Pancreas (tissue), 10 donors: Measurements from ENCODE around the gene PIK3R2. TPM values are rescaled to one million over a fixed set of nuclear protein-coding genes. Genes with fewer than 3 reads are reported as not detected.
A peak's percentile ranks its signal among the peaks of the same experiment; 100 is the strongest.

Source experiments
- ATAC-seq, 4 donors: fragments of 200-7000 bp; cut with Tn5 transposase; one replicate each; pipeline versions ENCODE4 v1.8.0 to v1.9.1; 2020; ENCODE audit warnings: mild to moderate bottlenecking in 4 of 4, moderate library complexity in 4 of 4
- DNase-seq, 6 donors: peaks; one replicate each; pipeline ENCODE4 v3.0.0-alpha.2; 2020
- FAIRE-seq: peaks from 2 replicates; lab custom pipeline; 2012; peaks lifted over from hg19 to GRCh38; lab: Jason Lieb, UNC
- H3K27ac ChIP-seq, 4 donors: fragments of 200-600 bp; sonication (generic); 1 replicate in 3 of 4; 2 replicates in 1 of 4; pipeline versions ENCODE4 v1.5.0 to v1.8.0; 2020
- H3K27me3 ChIP-seq, 4 donors: fragments of 200-600 bp; one replicate each; pipeline ENCODE4 v1.8.0; 2021
- H3K36me3 ChIP-seq, 3 donors: fragments of 200-600 bp; sonication (generic) in 1 of 3; one replicate each; pipeline versions ENCODE4 v1.5.0 to v1.8.0; 2020 to 2021
- H3K4me1 ChIP-seq, 3 donors: fragments of 200-600 bp; one replicate each; pipeline ENCODE4 v1.8.0; 2021
- H3K4me3 ChIP-seq, 4 donors: fragments of 200-600 bp; sonication (generic) in 2 of 4; one replicate each; pipeline versions ENCODE4 v1.5.0 to v1.8.0; 2020 to 2021
- H3K9me3 ChIP-seq, 4 donors: fragments of 200-600 bp; one replicate each; pipeline ENCODE4 v1.8.0; 2021
- CTCF ChIP-seq, 4 donors: fragments of 200-600 bp; sonication (generic) in 3 of 4; IDR thresholded peaks; one replicate each; pipeline versions ENCODE4 v1.5.0 to v1.8.0; 2021; ENCODE audit warnings: antibody characterized with exemption in 4 of 4
- WGBS, 2 donors: extraction: QIAGEN DNeasy Blood & Tissue Kit; methylation state at CpG; one replicate each; pipeline ENCODE4 v1.1.7; 2013; 5-methylcytosine and 5-hydroxymethylcytosine counted together
- intact Hi-C, 3 donors: fragments of 100-400 bp; cut with DNase I; formaldehyde crosslinking; loops; one replicate each; pipeline versions ENCODE4 v1.11.1 to v1.14.2; 2022
- polyA plus RNA-seq, 2 donors: library from polyadenylated mRNA; stranded (reverse); fragments of 200-250 nt; gene quantifications; one replicate each; pipeline ENCODE4 v1.2.3, GENCODE V29; 2013
- total RNA-seq, 6 donors: library from RNA; stranded (reverse); fragmentation: NEBNext Ultra II Directional in 4 of 6; extraction: Animal tissue kit (Norgen Biotek cat#: 25700) in 4 of 6; gene quantifications; one replicate each; pipeline versions ENCODE4 v1.2.1 to v1.2.4, GENCODE V29; 2021 to 2023
- donor health status: healthy with polysubstance abuse.
- donor health status: DM: no; HTN: no; CAD: no; lungs with moderate emphysema.
- donor health status: DM: no; HTN: no; CAD: no.
- donor health status: control.
- donor health status: control.
- donor health status: Bipolar disorder and iron deficiency.
- donor health status: DM: yes; HTN: yes; CAD: no.
- donor health status: DM: no; HTN: no; CAD: no.
- donor health status: DM: no; HTN: no; CAD: no.
- donor health status: DM: yes; HTN: yes; CAD: no.

PIK3R2 gene
- total and polyA plus RNA-seq, 8 donors: 4.3 to 21.2 (median 11.9) TPM

- ATAC-seq (no peak), FAIRE-seq (no peak), DNase-seq (no peak)
- intact Hi-C loops: no loop called here
- Histone ChIP-seq H3K27me3 (no peaks in the 10 kb centered on the region), H3K36me3 (peaks cover 0 to 74% (median 25%) of the 10 kb centered on the region in 3 donors), H3K27ac (no peak overlapping the region), H3K9me3 (no peaks in the 10 kb centered on the region), H3K4me1 (no peaks in the 10 kb centered on the region), H3K4me3 (no peak overlapping the region)
- WGBS, 2 donors: 92 to 96% methylated on average over 5 to 6 of the region's 6 CpGs
- no peak for TF ChIP-seq CTCF (IDR thresholded peaks at IDR 0.05)
Observed at GRCh38 chr19:18141031-18141430, 11.9 kb upstream of the PIK3R2 start.

GRCh38 chr19:18143902-18144301 lies 9.1 kb upstream of the PIK3R2 start:
- Histone ChIP-seq H3K36me3 (peaks cover 0 to 72% (median 25%) of the 10 kb centered on the region in 3 donors), H3K4me3 (no peak overlapping the region), H3K27ac (no peak overlapping the region), H3K4me1 (no peaks in the 10 kb centered on the region), H3K27me3 (no peaks in the 10 kb centered on the region), H3K9me3 (no peaks in the 10 kb centered on the region)
- DNase-seq: peak in 1 of 6 donors; percentile 9
- no peak for ATAC-seq
- intact Hi-C loops: no loop called here
- 92 to 93% methylated on average over 3 of the region's 3 CpGs for WGBS, 2 donors
- TF ChIP-seq CTCF (IDR thresholded peaks at IDR 0.05): no peak
- FAIRE-seq: no peak

- intact Hi-C loops: no loop called here
- TF ChIP-seq CTCF (IDR thresholded peaks at IDR 0.05): no peak
- Histone ChIP-seq H3K9me3 (no peaks in the 10 kb centered on the region), H3K27ac (no peak overlapping the region), H3K4me1 (no peaks in the 10 kb centered on the region), H3K4me3 (no peak overlapping the region), H3K36me3 (peaks cover 0 to 67% (median 25%) of the 10 kb centered on the region in 3 donors), H3K27me3 (no peaks in the 10 kb centered on the region)
- FAIRE-seq (no peak), DNase-seq (peak in 1 of 6 donors; percentile 80), ATAC-seq (no peak)
- WGBS, 2 donors: 94 to 97% methylated on average over 16 of the region's 16 CpGs
Observed at GRCh38 chr19:18144361-18144760, 8.6 kb upstream of the PIK3R2 start.

- H3K9me3 ChIP-seq: no peaks in the 10 kb centered on the region
- 95 to 98% methylated on average over 28 of the region's 28 CpGs for WGBS, 2 donors
- intact Hi-C loops: no loop called here
- peak in 1 of 6 donors; percentile 20 for DNase-seq
- TF ChIP-seq CTCF (IDR thresholded peaks at IDR 0.05): no peak
- peaks cover 0 to 66% (median 25%) of the 10 kb centered on the region in 3 donors for H3K36me3 ChIP-seq
- ATAC-seq: no peak
- H3K4me3 ChIP-seq: no peak overlapping the region
- no peak overlapping the region for H3K27ac ChIP-seq
- no peaks in the 10 kb centered on the region for H3K4me1 ChIP-seq
- no peak for FAIRE-seq
- H3K27me3 ChIP-seq: no peaks in the 10 kb centered on the region
Observed at GRCh38 chr19:18144906-18145305, 8.1 kb upstream of the PIK3R2 start.

GRCh38 chr19:18145391-18145999 lies 7.5 kb upstream of the PIK3R2 start:
- 95 to 96% methylated on average over 19 of the region's 19 CpGs for WGBS, 2 donors
- FAIRE-seq (no peak), ATAC-seq (no peak), DNase-seq (peak in 1 of 6 donors; percentile 12)
- H3K36me3 ChIP-seq: peaks cover 0 to 63% (median 22%) of the 10 kb centered on the region in 3 donors
- no peak for TF ChIP-seq CTCF (IDR thresholded peaks at IDR 0.05)
- no peak overlapping the region for H3K27ac ChIP-seq
- H3K4me1 ChIP-seq: no peaks in the 10 kb centered on the region
- intact Hi-C loops: no loop called here
- no peaks in the 10 kb centered on the region for H3K27me3 ChIP-seq
- H3K9me3 ChIP-seq: no peaks in the 10 kb centered on the region
- H3K4me3 ChIP-seq: no peak overlapping the region
